ENCODE measurements around the gene DNAJC17. TPM values are rescaled to one million over a fixed set of nuclear protein-coding genes. Genes with fewer than 3 reads are reported as not detected.

The DNAJC17 gene
- total RNA-seq, 1 donor from 2014 or later = 12.8 TPM

- DNase-seq = no peak
Measured at GRCh38 chr15:40766194-40766815, 41.0 kb downstream of the DNAJC17 start.

- DNase-seq = no peak
Measured at GRCh38 chr15:40764629-40765103, 42.6 kb downstream of the DNAJC17 start.

- no peak for DNase-seq
Measured at GRCh38 chr15:40763801-40764628, 43.3 kb downstream of the DNAJC17 start, which contains the start of gene GCHFR. Gene GCHFR, plus strand, starts transcription at chr15:40764068. Its CDS starts 113 bp downstream, at chr15:40764181.

GRCh38 chr15:40762919-40763800, 44.1 kb downstream of the DNAJC17 start:
- no peak for DNase-seq

GRCh38 chr15:40759961-40760360, 47.3 kb downstream of the DNAJC17 start:
- no peak for DNase-seq

GRCh38 chr15:40756938-40757337, 50.3 kb downstream of the DNAJC17 start:
- no peak for DNase-seq

GRCh38 chr15:40755812-40756208, 51.5 kb downstream of the DNAJC17 start:
- no peak for DNase-seq

- peak; percentile 88 for DNase-seq
Measured at GRCh38 chr15:40754883-40755811, 52.1 kb downstream of the DNAJC17 start, which contains the start of gene RMDN3. Gene RMDN3, minus strand, starts transcription at chr15:40755254. Its CDS starts 471 bp downstream, at chr15:40754783.

- DNase-seq = no peak
Measured at GRCh38 chr15:40754574-40754882, 52.7 kb downstream of the DNAJC17 start.

- DNase-seq = no peak
Measured at GRCh38 chr15:40751745-40752144, 55.5 kb downstream of the DNAJC17 start.

- no peak for DNase-seq
Measured at GRCh38 chr15:40750885-40751284, 56.4 kb downstream of the DNAJC17 start.

- DNase-seq = no peak
Measured at GRCh38 chr15:40749151-40749630, 58.1 kb downstream of the DNAJC17 start.

- no peak for DNase-seq
Measured at GRCh38 chr15:40747685-40748631, 59.3 kb downstream of the DNAJC17 start.

GRCh38 chr15:40746916-40747418, 60.3 kb downstream of the DNAJC17 start:
- no peak for DNase-seq

GRCh38 chr15:40744815-40745152, 62.5 kb downstream of the DNAJC17 start:
- no peak for DNase-seq

- DNase-seq = no peak
Measured at GRCh38 chr15:40743921-40744814, 63.1 kb downstream of the DNAJC17 start.

GRCh38 chr15:40743485-40743901, 63.8 kb downstream of the DNAJC17 start:
- DNase-seq = no peak

- DNase-seq = no peak
Measured at GRCh38 chr15:40739854-40740253, 67.4 kb downstream of the DNAJC17 start.

- DNase-seq = no peak
Measured at GRCh38 chr15:40739047-40739446, 68.2 kb downstream of the DNAJC17 start.
